OCI-LY3 (cell line): ENCODE data around the gene CXXC5.

Experiments used
- H2AFZ ChIP-seq: fragments of 200-600, 300-600 bp; shearing (Covaris generic); 2 replicates; pipeline ENCODE4 v1.6.0; 2014; ENCODE audit warnings: antibody characterized with exemption, low read depth, low read length
- H3K27ac ChIP-seq: fragments of 200-600, 300-600 bp; sonication (generic); 2 replicates; pipeline ENCODE4 v1.5.1; 2014; ENCODE audit warnings: mild to moderate bottlenecking, low read length, moderate library complexity, mixed read lengths
- H3K27me3 ChIP-seq: fragments of 200-600, 300-600 bp; sonication (generic); 2 replicates; pipeline ENCODE4 v1.6.1; 2014; ENCODE audit warnings: low read depth, low read length, mixed read lengths
- H3K36me3 ChIP-seq: fragments of 200-600, 300-600 bp; sonication (generic); replicated peaks from 2 replicates; pipeline ENCODE3; 2014; ENCODE audit warnings: low read depth, low read length, mixed read lengths
- H3K4me1 ChIP-seq: fragments of 300-600, 200-600 bp; sonication (generic); 2 replicates; pipeline ENCODE4 v1.6.1; 2014; ENCODE audit warnings: low read length, mixed read lengths
- H3K4me2 ChIP-seq: fragments of 200-600, 300-600 bp; sonication (generic); 2 replicates; pipeline ENCODE4 v1.6.1; 2014; ENCODE audit warnings: low read length, mixed read lengths
- H3K4me3 ChIP-seq: fragments of 300-600, 200-600 bp; sonication (generic); 2 replicates; pipeline ENCODE4 v1.5.1; 2014; ENCODE audit warnings: antibody characterized with exemption, mild to moderate bottlenecking, low read length, moderate library complexity
- H3K79me2 ChIP-seq: fragments of 300-600, 200-600 bp; shearing (Covaris generic); 2 replicates; pipeline ENCODE4 v1.6.1; 2014; ENCODE audit warnings: mild to moderate bottlenecking, low read length, mixed read lengths
- H3K9ac ChIP-seq: fragments of 300-600, 200-600 bp; shearing (Covaris generic); 2 replicates; pipeline ENCODE4 v1.6.0; 2014; ENCODE audit warnings: mild to moderate bottlenecking, low read length, moderate library complexity
- H3K9me3 ChIP-seq: fragments of 200-600, 300-600 bp; shearing (Covaris generic); 2 replicates; pipeline ENCODE4 v1.6.1; 2014; ENCODE audit warnings: low read length, mixed read lengths; ENCODE audit not compliant: insufficient read depth
- H4K20me1 ChIP-seq: fragments of 200-600, 300-600 bp; sonication (generic); 2 replicates; pipeline ENCODE4 v1.6.1; 2016; ENCODE audit warnings: low read length, mixed read lengths; ENCODE audit not compliant: insufficient read depth
- EZH2phosphoT487 ChIP-seq: fragments of 200-600 bp; shearing (Covaris generic); IDR thresholded peaks from 2 replicates; pipeline ENCODE4 v1.6.1; 2018; ENCODE audit warnings: antibody characterized with exemption, mixed run types, low read depth
- TF ChIP-seq, protein P1 (sequence below): fragments of 200-600, 300-600 bp; sonication (generic); IDR thresholded peaks from 2 replicates; pipeline ENCODE4 v1.5.1; 2014; ENCODE audit warnings: antibody characterized with exemption, low read length, low read depth

Gene CXXC5

DNA sequence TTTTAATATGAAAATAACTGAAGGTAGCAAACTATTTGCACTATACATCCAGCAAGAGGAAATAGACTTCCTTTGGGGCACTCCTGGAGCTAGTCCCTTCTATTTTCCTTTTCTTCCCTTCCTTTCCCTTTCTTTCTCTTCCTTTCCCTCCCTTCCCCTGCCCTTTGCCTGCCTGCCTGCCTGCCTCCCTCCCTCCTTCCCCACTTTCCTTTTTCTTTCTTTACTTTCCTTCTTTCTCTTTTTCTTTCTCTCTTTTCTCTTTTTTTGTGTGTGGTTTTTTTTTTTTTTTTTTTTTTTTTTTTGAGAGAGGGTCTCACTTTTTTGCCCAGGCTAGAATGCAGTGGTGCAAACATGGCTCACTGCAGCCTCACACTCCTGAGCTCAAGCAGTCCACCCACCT is 17.3 kb upstream of the CXXC5 start:
- Histone ChIP-seq H3K9ac (no peak overlapping the region), H3K9me3 (no peaks in the 10 kb centered on the region), H3K27me3 (no peaks in the 10 kb centered on the region), H3K36me3 (peaks cover 23% of the 10 kb centered on the region), H3K27ac (no peak overlapping the region), H3K79me2 (no peaks in the 10 kb centered on the region), H3K4me2 (no peak overlapping the region), H2AFZ (no peak overlapping the region), H3K4me1 (peaks cover 36% of the 10 kb centered on the region), H3K4me3 (no peak overlapping the region), H4K20me1 (no peaks in the 10 kb centered on the region)
- TF ChIP-seq EZH2phosphoT487, result no peak
- TF ChIP-seq, protein P1, sequence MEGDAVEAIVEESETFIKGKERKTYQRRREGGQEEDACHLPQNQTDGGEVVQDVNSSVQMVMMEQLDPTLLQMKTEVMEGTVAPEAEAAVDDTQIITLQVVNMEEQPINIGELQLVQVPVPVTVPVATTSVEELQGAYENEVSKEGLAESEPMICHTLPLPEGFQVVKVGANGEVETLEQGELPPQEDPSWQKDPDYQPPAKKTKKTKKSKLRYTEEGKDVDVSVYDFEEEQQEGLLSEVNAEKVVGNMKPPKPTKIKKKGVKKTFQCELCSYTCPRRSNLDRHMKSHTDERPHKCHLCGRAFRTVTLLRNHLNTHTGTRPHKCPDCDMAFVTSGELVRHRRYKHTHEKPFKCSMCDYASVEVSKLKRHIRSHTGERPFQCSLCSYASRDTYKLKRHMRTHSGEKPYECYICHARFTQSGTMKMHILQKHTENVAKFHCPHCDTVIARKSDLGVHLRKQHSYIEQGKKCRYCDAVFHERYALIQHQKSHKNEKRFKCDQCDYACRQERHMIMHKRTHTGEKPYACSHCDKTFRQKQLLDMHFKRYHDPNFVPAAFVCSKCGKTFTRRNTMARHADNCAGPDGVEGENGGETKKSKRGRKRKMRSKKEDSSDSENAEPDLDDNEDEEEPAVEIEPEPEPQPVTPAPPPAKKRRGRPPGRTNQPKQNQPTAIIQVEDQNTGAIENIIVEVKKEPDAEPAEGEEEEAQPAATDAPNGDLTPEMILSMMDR, result no peak

DNA sequence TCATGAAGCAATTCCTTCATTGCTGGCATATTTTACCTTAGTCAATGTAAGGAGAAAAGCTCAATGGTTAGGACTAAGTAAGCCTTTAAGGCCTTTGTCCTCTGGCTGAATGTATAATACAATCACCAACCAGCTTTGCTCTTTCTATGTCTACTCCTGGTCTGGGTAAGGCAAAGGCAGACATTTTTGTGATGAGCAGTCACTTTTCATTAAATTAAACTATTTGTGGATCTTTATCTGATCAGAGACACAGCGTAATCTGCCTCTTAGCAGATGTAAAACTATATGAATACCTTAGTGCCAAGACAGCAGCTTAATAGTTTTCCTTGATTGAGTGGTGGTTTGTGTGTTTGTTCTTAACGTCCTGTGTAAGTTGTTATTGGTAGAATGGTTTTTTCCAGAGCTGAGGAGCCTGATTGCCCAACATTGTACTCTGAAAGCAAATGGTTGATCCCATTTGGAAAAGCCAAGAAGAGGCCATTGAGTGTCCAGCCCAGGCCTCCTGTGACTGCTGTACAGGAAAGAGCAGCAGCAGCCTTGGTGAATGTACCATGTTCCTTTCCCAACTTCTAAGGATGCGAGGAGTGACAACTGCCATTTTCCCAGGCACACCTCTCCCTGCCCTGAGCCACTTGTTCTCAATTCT is 16.5 kb upstream of the CXXC5 start:
- Histone ChIP-seq H3K4me1 (peaks cover 44% of the 10 kb centered on the region), H3K27me3 (no peaks in the 10 kb centered on the region), H3K4me3 (no peak overlapping the region), H3K79me2 (peaks cover 2% of the 10 kb centered on the region; the same call in 1 of the 2 replicates), H2AFZ (no peak overlapping the region), H3K9ac (no peak overlapping the region), H3K27ac (no peak overlapping the region), H3K4me2 (no peak overlapping the region), H4K20me1 (no peaks in the 10 kb centered on the region), H3K9me3 (no peaks in the 10 kb centered on the region), H3K36me3 (peaks cover 20% of the 10 kb centered on the region)
- no peak for TF ChIP-seq EZH2phosphoT487
- TF ChIP-seq, protein P1, result no peak

DNA sequence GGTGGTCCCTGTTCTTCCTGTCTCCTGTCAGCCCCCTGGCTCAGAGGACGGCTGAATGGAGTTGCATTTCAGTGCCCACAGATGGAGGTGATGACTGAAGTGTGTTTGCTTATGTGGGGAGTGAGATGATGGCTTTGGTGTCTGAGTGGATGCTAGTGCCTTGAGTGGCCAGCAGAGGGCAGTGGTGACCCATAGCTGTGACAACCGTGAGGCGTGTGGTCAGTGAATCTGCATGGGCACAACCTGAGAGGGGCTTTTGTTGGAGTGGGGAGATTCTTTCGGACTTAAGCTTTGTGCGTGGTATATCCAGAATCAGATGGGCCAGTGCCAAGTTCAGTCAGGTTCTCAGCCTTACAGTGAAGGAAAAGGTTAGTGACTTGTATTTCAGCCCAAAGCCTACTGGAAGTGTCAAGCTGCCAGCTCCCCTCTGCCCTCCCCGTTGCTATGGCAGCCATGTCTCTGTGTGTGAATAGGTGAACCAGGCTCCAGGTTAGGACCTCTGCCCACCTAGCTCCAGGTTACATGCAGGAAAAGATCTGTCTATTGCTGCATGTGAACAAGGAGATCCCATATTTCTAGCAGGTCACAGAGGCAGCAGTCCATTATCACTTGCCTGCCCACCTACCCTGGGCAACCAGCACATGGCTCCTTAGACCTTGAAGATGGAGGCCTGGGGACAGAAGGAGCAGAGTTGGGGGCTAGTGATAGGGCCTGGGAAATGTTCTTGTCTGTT is 14.7 kb upstream of the CXXC5 start:
- Histone ChIP-seq H3K4me1 (peaks cover 59% of the 10 kb centered on the region), H3K27me3 (no peaks in the 10 kb centered on the region), H3K9me3 (no peaks in the 10 kb centered on the region), H3K27ac (no peak overlapping the region), H4K20me1 (no peaks in the 10 kb centered on the region), H3K9ac (no peak overlapping the region), H3K4me2 (peak overlapping the region; percentile 35), H3K36me3 (peaks cover 7% of the 10 kb centered on the region), H2AFZ (no peak overlapping the region), H3K79me2 (peaks cover 3% of the 10 kb centered on the region; the same call in 1 of the 2 replicates), H3K4me3 (no peak overlapping the region)
- TF ChIP-seq, protein P1, result peak; percentile 86
- TF ChIP-seq EZH2phosphoT487, result no peak

DNA sequence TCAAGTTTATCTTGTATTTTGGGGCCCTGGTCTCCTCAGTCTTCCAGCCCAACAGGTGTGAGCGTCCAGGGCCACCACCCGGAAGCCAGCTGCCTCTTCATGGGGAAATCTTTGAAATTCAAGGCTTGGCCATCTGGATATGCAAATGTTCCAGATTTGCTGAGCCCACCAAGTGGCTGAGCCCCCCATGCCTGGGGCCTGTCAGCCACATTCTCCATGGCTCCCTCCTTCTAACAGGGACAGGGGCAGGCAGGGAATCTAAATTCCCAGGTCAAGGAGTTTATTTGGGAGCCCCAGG is 14.2 kb upstream of the CXXC5 start:
- no peaks in the 10 kb centered on the region for H4K20me1 ChIP-seq
- H3K4me1 ChIP-seq, result peaks cover 64% of the 10 kb centered on the region
- H3K27ac ChIP-seq, result no peak overlapping the region

More for the DNA sequence above, 14.2 kb upstream of the CXXC5 start:
- H3K79me2 ChIP-seq, result peaks cover 3% of the 10 kb centered on the region; the same call in 1 of the 2 replicates
- no peaks in the 10 kb centered on the region for H3K27me3 ChIP-seq
- no peaks in the 10 kb centered on the region for H3K9me3 ChIP-seq
- H2AFZ ChIP-seq, result no peak overlapping the region
- TF ChIP-seq, protein P1, result no peak
- no peak for TF ChIP-seq EZH2phosphoT487
- H3K4me3 ChIP-seq, result no peak overlapping the region
- no peak overlapping the region for H3K4me2 ChIP-seq
- H3K9ac ChIP-seq, result no peak overlapping the region
- H3K36me3 ChIP-seq, result peaks cover 7% of the 10 kb centered on the region
